Erythroblast (primary cell): ENCODE results near the gene ATR.

Experiments used
- GATA1 ChIP-seq: IDR thresholded peaks from 2 replicates; pipeline ENCODE4 v1.6.1; 2011; ENCODE audit warnings: low read depth, mild to moderate bottlenecking, control low read depth, low read length, moderate library complexity
- POLR2A ChIP-seq: IDR thresholded peaks from 2 replicates; pipeline ENCODE4 v1.6.1; 2011; ENCODE audit warnings: mild to moderate bottlenecking, low read length

- TF ChIP-seq POLR2A (no peak), GATA1 (no peak)
Observed at GRCh38 chr3:142601713-142602112, 23.2 kb upstream of the ATR start.
